GM21423 (cell line): ENCODE data around the gene HMOX2.

Experiments used
- ATAC-seq: cut with Tn5 transposase; IDR thresholded peaks from one replicate; pipeline ENCODE4 v1.9.1; 2021; ENCODE audit warnings: mild to moderate bottlenecking, moderate library complexity; ENCODE audit not compliant: unreplicated experiment

HMOX2 gene

DNA sequence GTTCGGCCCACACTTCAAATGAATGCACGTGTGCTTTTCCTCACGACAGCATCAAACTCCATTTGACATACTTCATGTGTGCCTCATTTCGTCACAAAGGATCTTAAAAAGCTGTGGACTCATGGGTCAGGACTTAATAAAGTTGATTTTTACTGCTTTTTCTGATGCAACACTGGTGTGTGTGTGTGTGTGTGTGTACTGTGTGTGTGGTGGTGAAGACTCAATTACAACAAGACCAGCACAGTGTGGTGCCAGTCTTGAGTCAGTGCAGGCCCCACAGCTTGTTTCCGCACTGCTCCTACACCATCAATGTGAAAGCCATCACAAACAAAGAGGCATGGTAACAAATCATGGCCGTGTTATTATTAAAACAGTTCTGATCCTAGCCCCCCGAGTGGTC is 44.7 kb downstream of the HMOX2 start:
- no peak for ATAC-seq

DNA sequence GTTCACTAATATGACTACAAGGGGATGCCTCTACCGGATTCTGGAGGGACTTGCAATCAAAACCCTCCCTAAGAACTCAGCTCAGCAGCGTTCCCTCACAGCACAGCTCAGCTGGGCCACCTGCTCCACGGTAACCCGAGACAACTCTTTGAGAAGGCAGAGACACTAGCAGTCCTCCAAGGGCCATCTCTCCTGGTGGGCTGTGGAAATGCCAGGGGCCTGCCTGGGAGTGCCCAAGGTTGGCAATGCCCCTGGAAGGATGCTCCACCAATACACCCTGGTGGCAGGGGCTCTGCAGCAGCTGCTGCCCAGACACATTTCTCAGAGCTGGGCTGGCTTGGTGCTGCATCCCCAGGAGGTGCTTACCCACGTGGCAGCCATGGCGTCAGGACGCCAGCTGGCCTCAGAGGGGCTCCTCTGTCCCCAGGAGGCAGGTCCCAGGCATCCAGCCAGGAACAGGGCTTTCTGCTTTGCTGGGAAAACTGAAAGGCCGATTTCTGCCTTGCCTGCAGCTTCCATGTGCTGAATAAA is 45.9 kb downstream of the HMOX2 start:
- no peak for ATAC-seq

GRCh38 chr16:4523686-4524085 is 47.5 kb downstream of the HMOX2 start:
- ATAC-seq, result no peak

DNA sequence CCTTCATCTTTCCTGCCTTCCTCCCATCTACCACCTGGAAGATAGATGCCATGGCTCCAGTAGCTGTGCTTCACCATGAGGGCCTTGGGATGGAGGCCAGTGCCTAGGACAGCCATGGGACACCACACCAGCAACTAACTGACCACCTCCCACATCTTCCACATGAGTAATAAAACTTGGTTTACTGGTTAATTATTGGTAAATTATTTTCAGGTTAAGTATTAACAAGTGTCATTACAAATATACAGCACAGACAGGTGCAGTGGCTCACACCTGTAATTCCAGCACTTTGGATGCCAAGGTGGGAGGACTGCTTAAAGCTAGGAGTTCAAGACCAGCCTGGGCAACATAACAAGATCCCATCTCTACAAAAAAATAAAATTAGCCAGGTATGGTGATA is 48.4 kb downstream of the HMOX2 start:
- ATAC-seq, result no peak

- ATAC-seq, result no peak
Measured at GRCh38 chr16:4525069-4525468, 48.9 kb downstream of the HMOX2 start.

- ATAC-seq, result no peak
Measured at GRCh38 chr16:4525634-4526277, 49.6 kb downstream of the HMOX2 start.

DNA sequence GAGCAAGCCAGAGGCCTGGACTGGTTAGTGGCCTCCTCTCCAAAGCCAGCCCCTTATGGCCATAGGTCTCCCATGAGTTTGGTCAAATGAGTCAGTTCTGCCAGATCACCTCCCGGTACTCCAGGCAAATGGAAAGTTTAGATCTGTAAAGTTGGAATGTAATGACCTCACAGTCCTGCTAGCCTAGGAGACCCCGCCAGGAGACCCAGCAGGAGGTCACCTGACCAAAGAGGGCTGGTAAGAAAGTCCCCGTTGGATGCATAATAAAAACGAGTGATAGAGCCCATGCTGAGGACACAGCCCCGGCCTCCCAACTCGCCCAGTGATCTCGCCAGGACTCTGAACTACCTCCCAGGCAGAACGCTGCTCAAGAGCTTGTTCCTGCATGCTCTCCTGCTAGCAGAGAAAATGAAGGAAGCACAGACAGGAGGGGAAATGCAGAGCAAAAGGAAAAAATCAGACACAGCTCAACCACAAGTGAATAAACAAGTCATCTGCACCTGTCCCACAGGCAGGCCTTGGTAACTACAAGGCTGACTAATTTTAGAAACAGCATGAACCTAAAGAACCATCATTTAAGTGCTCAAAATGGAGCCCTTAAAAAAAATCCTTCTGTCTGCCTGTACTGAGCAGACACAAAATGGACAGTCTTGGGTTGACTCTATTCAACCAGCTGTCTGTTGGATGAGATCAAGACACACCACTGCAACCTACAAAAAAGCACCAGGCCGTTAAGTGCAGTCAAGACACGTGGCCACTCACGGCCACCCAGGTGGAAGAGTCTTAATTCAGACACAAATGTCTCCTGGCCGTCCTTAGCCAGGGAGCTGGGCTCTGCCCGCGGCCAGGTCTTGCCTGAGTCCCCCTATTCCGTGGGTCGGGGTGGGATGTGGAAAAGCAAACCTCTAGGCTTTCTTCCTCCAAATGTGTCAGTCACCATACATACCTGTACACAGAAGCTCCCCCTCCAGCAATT is 53.2 kb downstream of the HMOX2 start:
- no peak for ATAC-seq

DNA sequence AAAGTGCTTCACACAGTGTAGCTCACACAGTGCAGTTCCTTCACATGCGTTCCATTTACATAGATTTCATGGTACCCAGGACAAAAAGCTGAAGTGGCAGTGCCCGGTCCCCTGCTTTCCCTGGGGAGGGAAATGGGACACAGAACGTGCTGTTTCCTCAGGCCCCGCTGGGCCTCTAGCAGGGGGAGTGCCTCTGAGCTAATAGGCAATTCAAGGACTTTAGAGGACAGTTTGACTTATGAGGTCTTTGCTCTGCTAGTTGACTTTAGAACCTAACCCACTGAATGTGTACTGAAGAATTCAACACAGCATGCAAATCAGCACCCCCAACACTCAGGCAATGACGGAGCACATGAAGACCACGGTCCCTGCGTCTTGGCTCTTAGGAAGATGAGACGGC is 55.6 kb downstream of the HMOX2 start:
- no peak for ATAC-seq

- ATAC-seq, result no peak
Measured at GRCh38 chr16:4532238-4532637, 56.0 kb downstream of the HMOX2 start.

DNA sequence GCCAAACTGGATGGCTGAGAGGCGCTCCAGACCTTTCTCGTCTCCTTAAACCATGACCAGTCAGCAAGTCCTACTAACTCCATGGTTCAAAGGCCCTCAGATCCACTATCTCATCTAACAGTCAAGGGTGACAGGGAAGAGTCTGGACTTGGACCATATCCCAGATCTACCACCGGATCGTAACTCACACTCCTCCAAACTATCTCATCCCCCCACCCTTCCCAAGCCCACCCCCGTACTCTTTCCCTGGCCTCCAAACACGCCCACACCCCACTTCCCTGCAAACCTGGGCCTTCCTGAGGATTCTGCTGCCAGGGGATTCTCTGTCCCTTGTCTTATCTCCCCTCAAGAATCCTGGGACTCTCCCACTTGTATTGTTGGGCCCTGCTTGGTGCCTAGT is 57.3 kb downstream of the HMOX2 start:
- ATAC-seq, result no peak

GRCh38 chr16:4534151-4534790 is 58.1 kb downstream of the HMOX2 start:
- no peak for ATAC-seq

GRCh38 chr16:4535627-4536108 is 59.5 kb downstream of the HMOX2 start:
- ATAC-seq, result no peak

DNA sequence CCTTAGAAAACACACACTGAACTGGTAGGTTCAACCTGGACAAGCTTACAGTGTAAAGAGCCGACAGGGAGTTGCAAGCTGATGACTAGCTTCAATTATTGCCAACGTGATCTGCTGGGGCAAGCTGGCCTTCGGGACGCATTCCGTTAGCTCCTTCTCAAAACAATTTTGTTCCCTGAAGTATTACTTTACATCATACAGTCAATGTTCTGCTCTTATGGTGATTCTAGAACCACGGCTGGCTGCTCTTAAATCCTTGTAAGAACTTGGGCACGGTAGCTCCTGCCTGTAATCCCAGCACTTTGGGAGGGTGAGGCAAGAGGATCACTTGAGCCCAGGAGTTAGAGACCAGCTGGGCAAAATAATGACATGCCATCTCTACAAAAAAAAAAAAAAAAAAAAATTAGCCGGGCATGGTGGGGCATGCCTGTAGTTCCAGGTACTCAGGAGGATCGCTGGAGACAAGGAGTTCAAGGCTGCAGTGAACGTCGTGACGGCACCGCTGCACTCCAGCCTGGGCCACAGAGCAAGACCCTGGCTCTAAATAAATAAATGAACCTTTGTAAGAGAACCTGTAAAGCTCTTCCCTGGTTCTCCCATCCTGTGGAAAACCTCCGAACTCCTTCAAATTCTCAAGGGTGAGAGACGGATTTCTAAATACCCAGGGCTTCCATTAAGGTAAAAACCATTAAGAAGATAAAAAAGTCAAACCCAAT is 60.4 kb downstream of the HMOX2 start:
- ATAC-seq, result no peak

DNA sequence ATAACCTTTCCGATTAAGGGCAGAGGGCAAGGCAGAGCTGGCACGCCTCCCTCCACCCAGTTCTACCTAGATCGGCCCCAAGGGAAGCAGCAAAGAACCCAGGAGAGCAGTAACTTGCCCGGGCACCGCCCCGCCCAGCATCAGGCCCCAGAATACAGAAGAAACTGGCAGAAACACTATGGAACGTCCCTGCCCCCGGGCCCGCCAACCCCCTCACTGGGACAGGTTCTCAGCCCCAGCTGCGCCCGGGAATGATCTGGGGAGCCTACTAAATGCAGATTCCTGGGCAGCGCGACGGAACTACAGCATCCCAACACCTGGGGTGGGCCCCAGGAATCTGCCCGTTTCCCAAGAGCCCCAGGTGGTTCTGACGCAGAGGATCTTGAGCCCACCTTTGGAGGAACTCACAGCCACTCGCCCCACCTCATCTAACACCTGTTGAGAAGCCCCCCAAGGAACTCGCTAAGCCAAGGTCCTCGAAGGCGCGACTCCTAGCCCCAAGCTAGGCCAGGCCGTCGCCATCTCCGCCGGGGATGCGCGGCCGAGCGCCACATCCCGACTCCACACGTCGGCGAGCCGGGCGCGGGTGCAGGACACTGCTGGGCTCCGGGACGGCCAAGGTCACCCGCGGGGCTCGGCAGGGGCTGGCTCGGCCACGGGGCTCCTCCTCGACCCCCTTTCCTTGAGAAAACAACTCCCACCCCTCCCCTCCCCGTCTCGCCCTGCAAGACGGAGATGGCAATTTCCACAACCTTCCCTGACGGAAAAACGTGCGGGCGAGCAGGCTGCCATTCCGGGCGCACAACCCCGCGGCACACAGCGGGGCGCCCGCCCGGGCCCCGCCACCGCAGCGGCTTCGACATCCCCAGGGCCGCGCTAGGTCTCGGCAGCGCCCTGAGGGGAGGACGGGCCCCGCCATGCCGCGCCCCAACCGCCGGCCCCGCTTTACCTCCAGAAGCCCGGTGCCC is 61.5 kb downstream of the HMOX2 start:
- peak; percentile 11 for ATAC-seq

DNA sequence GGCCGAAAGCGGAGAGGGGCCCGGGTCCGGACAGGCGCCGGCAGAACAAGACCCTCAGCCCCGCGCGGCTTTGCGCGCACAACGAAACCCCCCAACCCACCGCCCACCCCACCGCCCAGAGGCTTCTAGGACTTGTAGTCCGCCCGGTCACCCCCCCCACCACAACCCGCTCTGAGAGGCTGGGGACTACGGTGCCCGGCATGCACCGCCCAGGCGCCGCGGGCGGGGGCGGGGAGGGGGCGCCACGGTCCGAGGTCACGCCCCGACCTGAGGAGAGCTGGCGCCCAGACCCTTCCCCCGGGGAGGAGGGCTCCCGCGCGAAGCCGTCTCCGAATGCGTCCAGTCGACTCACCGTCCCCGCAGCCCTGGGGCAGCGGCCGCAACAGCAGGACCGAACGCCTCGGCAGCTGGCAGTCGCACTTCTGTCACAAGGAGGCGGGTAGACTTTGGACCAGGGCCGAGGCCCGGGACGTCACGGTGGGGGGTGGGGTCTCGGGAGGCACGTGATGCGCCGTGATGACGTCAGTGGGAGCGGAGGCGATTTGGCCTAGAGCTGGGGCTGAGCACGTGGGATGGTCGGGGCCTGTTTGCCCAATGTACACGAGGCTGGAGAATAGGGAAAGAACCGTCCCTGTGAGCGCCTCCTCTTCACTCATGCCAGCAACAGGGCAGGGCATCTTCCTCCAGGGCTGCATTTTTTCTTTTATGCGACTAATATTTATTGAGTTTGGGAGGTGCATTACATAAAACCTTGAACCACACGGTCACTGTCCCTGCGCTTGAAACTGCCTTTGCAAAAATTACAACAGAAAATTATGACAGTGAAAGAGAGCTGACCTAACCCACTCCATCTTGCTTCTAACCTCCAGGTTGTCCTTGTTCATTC is 62.4 kb downstream of the HMOX2 start, which contains the start of gene CDIP1:
CDIP1 (minus strand) TSS at position 424 of the 886 bp plus-strand sequence. CDS start 24,643 bp downstream, outside the sequence.
- ATAC-seq, result peak; percentile 88

GRCh38 chr16:4539716-4540284 is 63.6 kb downstream of the HMOX2 start:
- ATAC-seq, result no peak

DNA sequence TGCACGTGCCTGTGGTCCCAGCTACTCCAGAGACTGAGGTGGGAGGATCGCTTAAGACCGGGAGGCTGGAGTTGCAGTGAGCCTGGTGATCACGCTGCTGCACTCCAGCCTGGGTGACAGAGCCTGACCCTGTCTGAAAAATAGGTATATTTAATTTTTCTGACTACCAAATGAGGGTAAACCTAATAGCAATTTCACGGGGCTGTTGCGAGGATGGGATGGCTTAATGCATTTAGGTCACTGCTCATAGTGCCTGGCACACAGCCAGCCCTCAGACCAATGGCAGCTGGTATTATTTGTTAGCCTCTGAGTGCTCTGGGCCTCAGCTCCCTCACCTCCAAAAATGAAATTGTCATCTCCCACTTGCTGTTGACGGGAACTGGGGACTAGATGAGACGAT is 68.3 kb downstream of the HMOX2 start:
- no peak for ATAC-seq

DNA sequence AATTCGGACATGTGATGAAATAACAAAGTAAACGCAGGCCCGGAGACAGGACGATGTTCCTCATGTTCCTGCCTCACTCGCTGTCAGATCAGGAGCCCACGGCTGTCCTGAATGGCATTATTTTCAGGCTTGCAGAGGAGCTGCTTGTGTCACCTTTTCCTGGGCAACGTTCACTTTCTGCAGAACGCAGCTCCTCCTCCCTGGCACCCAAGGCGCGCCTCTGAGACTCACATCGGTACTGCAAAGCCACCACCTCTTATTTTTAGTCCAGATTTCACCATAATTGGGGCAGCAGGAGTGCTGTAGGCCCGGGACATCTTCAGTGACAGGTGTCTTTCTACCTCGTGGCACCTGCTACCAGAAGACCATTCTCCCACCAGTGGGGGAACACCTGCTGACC is 71.9 kb downstream of the HMOX2 start:
- ATAC-seq, result no peak
